Activated CD8-positive, alpha-beta T cell treated with anti-CD3 and anti-CD28 coated beads for 36 hours (primary cell): ENCODE measurements around the gene BNC2. TPM values are rescaled to one million over a fixed set of nuclear protein-coding genes. Genes with fewer than 3 reads are reported as not detected.

Experiments
- ATAC-seq: fragments of 200-7000 bp; cut with Tn5 transposase; one replicate; pipeline ENCODE4 v1.10.0; 2021; ENCODE audit warnings: mild to moderate bottlenecking, moderate library complexity
- CTCF ChIA-PET: fragments of 350-600 bp; sonication (Branson Sonifier 250); formaldehyde crosslinking; loops from one replicate; lab custom pipeline; 2021; ENCODE audit warnings: antibody characterized with exemption; lab: Charles Lee
- POLR2A ChIA-PET: fragments of 350-600 bp; sonication (Branson Sonifier 250); formaldehyde crosslinking; loops from one replicate; lab custom pipeline; 2021; ENCODE audit warnings: antibody characterized with exemption; lab: Charles Lee
- DNase-seq: peaks from one replicate; pipeline ENCODE4 v3.0.0-alpha.2; 2020
- H3K27ac Mint-ChIP-seq: one replicate; pipeline ENCODE4 v1.8.0; 2021; ENCODE audit warnings: mild to moderate bottlenecking, mixed read lengths
- H3K27me3 Mint-ChIP-seq: one replicate; pipeline ENCODE4 v1.8.0; 2021; ENCODE audit warnings: mixed read lengths
- H3K36me3 Mint-ChIP-seq: one replicate; pipeline ENCODE4 v1.8.0; 2021; ENCODE audit warnings: low read depth, mixed read lengths
- H3K4me1 Mint-ChIP-seq: one replicate; pipeline ENCODE4 v1.8.0; 2021; ENCODE audit warnings: low read depth, mixed read lengths
- H3K4me3 Mint-ChIP-seq: one replicate; pipeline ENCODE4 v1.8.0; 2021; ENCODE audit warnings: mild to moderate bottlenecking, moderate library complexity, mixed read lengths
- H3K9me3 Mint-ChIP-seq: one replicate; pipeline ENCODE4 v1.8.0; 2021; ENCODE audit warnings: mixed read lengths
- CTCF ChIP-seq: fragments of 200-600 bp; IDR thresholded peaks from one replicate; pipeline ENCODE4 v1.8.0; 2022; ENCODE audit warnings: antibody characterized with exemption, mild to moderate bottlenecking
- intact Hi-C: fragments of 100-400 bp; cut with micrococcal nuclease; formaldehyde crosslinking; loops from one replicate; pipeline ENCODE4 v1.10.0; 2022
- total RNA-seq, 2 experiments: library from RNA; stranded (reverse); gene quantifications; one replicate each; pipeline ENCODE4 v1.2.3, GENCODE V29; 2021

The BNC2 gene
- total RNA-seq, 2 experiments from 2014 or later = not detected

GRCh38 chr9:16459421-16460148, 410.9 kb downstream of the BNC2 start:
- Mint-ChIP-seq H3K36me3 (no peaks in the 10 kb centered on the region), H3K27me3 (no peaks in the 10 kb centered on the region), H3K9me3 (no peaks in the 10 kb centered on the region), H3K27ac (no peak overlapping the region), H3K4me3 (no peak overlapping the region), H3K4me1 (no peaks in the 10 kb centered on the region)
- ChIA-PET POLR2A (no interaction called here), CTCF (no interaction called here)
- intact Hi-C loops = no loop called here
- DNase-seq = no peak
- no peak for ATAC-seq
- TF ChIP-seq CTCF = no peak

GRCh38 chr9:16458696-16459420, 411.6 kb downstream of the BNC2 start:
- no peaks in the 10 kb centered on the region for H3K27me3 Mint-ChIP-seq
- no peaks in the 10 kb centered on the region for H3K36me3 Mint-ChIP-seq
- CTCF ChIA-PET = no interaction called here
- POLR2A ChIA-PET = no interaction called here
- ATAC-seq (no peak), DNase-seq (no peak)
- intact Hi-C loops = no loop called here
- no peak overlapping the region for H3K27ac Mint-ChIP-seq
- no peak for TF ChIP-seq CTCF
- no peak overlapping the region for H3K4me3 Mint-ChIP-seq
- no peaks in the 10 kb centered on the region for H3K4me1 Mint-ChIP-seq
- H3K9me3 Mint-ChIP-seq = no peaks in the 10 kb centered on the region

GRCh38 chr9:16455842-16456241, 414.6 kb downstream of the BNC2 start:
- Mint-ChIP-seq H3K4me3 (no peak overlapping the region), H3K9me3 (no peaks in the 10 kb centered on the region), H3K36me3 (no peaks in the 10 kb centered on the region), H3K27ac (no peak overlapping the region), H3K4me1 (no peaks in the 10 kb centered on the region), H3K27me3 (no peaks in the 10 kb centered on the region)
- POLR2A ChIA-PET = no interaction called here
- no peak for DNase-seq
- intact Hi-C loops = no loop called here
- TF ChIP-seq CTCF = no peak
- CTCF ChIA-PET = no interaction called here
- no peak for ATAC-seq

- DNase-seq (no peak), ATAC-seq (no peak)
- Mint-ChIP-seq H3K4me3 (no peak overlapping the region), H3K27ac (no peak overlapping the region), H3K36me3 (no peaks in the 10 kb centered on the region), H3K9me3 (no peaks in the 10 kb centered on the region), H3K27me3 (no peaks in the 10 kb centered on the region), H3K4me1 (no peaks in the 10 kb centered on the region)
- TF ChIP-seq CTCF = no peak
- CTCF ChIA-PET = no interaction called here
- intact Hi-C loops = no loop called here
- POLR2A ChIA-PET = no interaction called here
Measured at GRCh38 chr9:16453390-16453789, 417.1 kb downstream of the BNC2 start.

GRCh38 chr9:16450578-16450977, 419.9 kb downstream of the BNC2 start:
- H3K27ac Mint-ChIP-seq = no peak overlapping the region
- TF ChIP-seq CTCF = no peak
- no peak for DNase-seq
- H3K4me3 Mint-ChIP-seq = no peak overlapping the region
- H3K36me3 Mint-ChIP-seq = no peaks in the 10 kb centered on the region
- ChIA-PET CTCF (no interaction called here), POLR2A (no interaction called here)
- no peaks in the 10 kb centered on the region for H3K27me3 Mint-ChIP-seq
- ATAC-seq = no peak
- no peaks in the 10 kb centered on the region for H3K9me3 Mint-ChIP-seq
- intact Hi-C loops = no loop called here
- no peaks in the 10 kb centered on the region for H3K4me1 Mint-ChIP-seq
